Karpas-422 (cell line): ENCODE results near the gene WTAP. TPM values are rescaled to one million over a fixed set of nuclear protein-coding genes. Genes with fewer than 3 reads are reported as not detected.
"Not testable (repeated sequence)": the region's sequence is repeated elsewhere in the genome, so short reads cannot be mapped to it uniquely, and the experiment has no call there.

Experiments
- DNase-seq: peaks from one replicate; pipeline ENCODE4 v3.0.0-alpha.2; 2015
- H2AFZ ChIP-seq: fragments of 200-600 bp; sonication (generic); 2 replicates; pipeline ENCODE4 v1.6.1; 2014; ENCODE audit warnings: antibody characterized with exemption, low read length, mixed read lengths
- H3K27ac ChIP-seq: fragments of 200-600 bp; sonication (generic); 2 replicates; pipeline ENCODE4 v1.5.1; 2014; ENCODE audit warnings: mild to moderate bottlenecking, low read length, moderate library complexity
- H3K27me3 ChIP-seq: fragments of 200-600 bp; sonication (generic); 2 replicates; pipeline ENCODE4 v1.6.1; 2014; ENCODE audit warnings: low read length, mixed read lengths
- H3K36me3 ChIP-seq: fragments of 200-600 bp; sonication (generic); 2 replicates; pipeline ENCODE4 v1.6.1; 2014; ENCODE audit warnings: low read length, mixed read lengths; ENCODE audit not compliant: insufficient read depth
- H3K4me1 ChIP-seq: fragments of 200-600 bp; sonication (generic); 2 replicates; pipeline ENCODE4 v1.6.1; 2014; ENCODE audit warnings: mild to moderate bottlenecking, low read length, mixed read lengths
- H3K4me2 ChIP-seq: fragments of 200-600 bp; sonication (generic); 2 replicates; pipeline ENCODE4 v1.6.1; 2014; ENCODE audit warnings: low read length, low read depth, mild to moderate bottlenecking; ENCODE audit not compliant: poor library complexity, severe bottlenecking
- H3K4me3 ChIP-seq: fragments of 200-600 bp; sonication (generic); 2 replicates; pipeline ENCODE4 v1.5.1; 2014; ENCODE audit warnings: mild to moderate bottlenecking, antibody characterized with exemption, low read length, mixed read lengths
- H3K79me2 ChIP-seq: fragments of 200-600 bp; sonication (generic); 2 replicates; pipeline ENCODE4 v1.6.1; 2014; ENCODE audit warnings: mild to moderate bottlenecking, low read length, mixed read lengths
- H3K9ac ChIP-seq: fragments of 200-600 bp; sonication (generic); 2 replicates; pipeline ENCODE4 v1.6.0; 2014; ENCODE audit warnings: low read length
- H3K9me2 ChIP-seq: fragments of 200-600 bp; sonication (generic), shearing (Covaris generic); replicated peaks from 2 replicates; pipeline ENCODE4 v1.6.0; 2014; ENCODE audit warnings: mild to moderate bottlenecking, low read length, moderate library complexity; ENCODE audit not compliant: insufficient read depth
- H3K9me3 ChIP-seq: fragments of 300-700, 200-600 bp; sonication (generic); 2 replicates; pipeline ENCODE4 v1.6.1; 2014; ENCODE audit warnings: low read length, mixed read lengths
- H4K20me1 ChIP-seq: fragments of 200-600 bp; sonication (generic); 2 replicates; pipeline ENCODE4 v1.6.1; 2014; ENCODE audit warnings: mild to moderate bottlenecking, antibody characterized with exemption, low read length, low read depth; ENCODE audit not compliant: insufficient read depth
- total RNA-seq: library from RNA; depleted of rRNA; stranded (reverse); fragments of >200 nt; shearing (Covaris generic); gene quantifications from 2 replicates; pipeline ENCODE4 v1.2.3, GENCODE V29; 2014; ENCODE audit warnings: low replicate concordance

The WTAP gene
- total RNA-seq, 1 experiment from 2014 or later = 87.6 TPM

DNA sequence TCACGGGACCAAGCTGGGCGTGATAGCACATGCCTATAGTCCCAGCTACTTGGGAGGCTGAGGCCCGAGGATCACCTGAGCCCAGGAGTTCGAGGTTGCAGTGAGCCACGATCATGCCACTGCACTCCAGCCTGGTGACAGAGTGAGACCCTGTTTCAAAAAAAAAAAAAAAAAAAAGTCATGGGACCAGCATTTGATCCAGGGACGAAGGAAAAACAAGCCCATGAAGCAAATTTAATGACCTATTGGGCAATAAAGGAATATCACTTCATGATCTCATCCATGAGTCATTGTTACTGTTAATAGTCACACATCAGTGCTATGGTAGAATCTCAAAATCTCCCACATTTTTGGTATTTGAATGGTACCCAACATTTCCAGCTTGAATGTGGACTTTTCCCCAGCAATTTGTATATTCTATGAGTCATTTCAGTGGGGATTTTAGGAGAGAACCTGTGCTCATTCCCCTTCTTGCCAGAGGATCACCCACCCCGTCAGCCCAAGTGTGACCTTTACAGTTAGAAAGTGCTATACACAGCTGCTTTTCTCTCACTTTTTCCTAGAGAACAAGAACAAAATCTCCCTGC, 25.8 kb upstream of the WTAP start:
- Histone ChIP-seq H3K9me2 (no peaks in the 10 kb centered on the region), H2AFZ (no peak overlapping the region), H3K27me3 (no peaks in the 10 kb centered on the region), H3K27ac (peak overlapping the region; percentile 57), H3K4me3 (0 out of 2 replicates have a peak overlapping the region, but pooled peaks have one; percentile 5), H3K9ac (peak overlapping the region; percentile 32), H3K4me1 (peaks cover 32% of the 10 kb centered on the region), H3K9me3 (no peaks in the 10 kb centered on the region), H3K36me3 (no peaks in the 10 kb centered on the region), H3K4me2 (peak overlapping the region; percentile 43), H4K20me1 (0 out of 2 replicates have a peak, but pooled peaks cover 2% of the 10 kb centered on the region), H3K79me2 (peaks cover 12% of the 10 kb centered on the region)
- peak; percentile 40 for DNase-seq

DNA sequence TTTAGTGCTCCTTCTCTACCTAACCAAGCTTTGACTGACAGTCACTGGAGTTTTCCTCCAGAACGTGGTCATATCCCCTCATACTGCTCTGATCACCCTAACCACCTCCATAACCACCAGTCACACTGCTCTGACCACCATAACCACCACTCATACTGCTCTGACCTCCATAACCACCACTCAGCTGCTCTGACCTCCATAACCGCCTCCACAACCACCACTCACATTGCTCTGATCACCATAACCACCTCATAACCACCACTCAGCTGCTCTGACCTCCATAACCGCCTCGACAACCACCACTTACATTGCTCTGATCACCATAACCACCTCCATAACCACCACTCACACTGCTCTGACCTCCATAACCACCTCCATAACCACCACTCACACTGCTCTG, 16.7 kb upstream of the WTAP start:
- peak; percentile 32 for DNase-seq
- not testable (repeated sequence) for H3K4me1 ChIP-seq, H3K27me3 ChIP-seq, H4K20me1 ChIP-seq, H3K9ac ChIP-seq, H3K9me2 ChIP-seq, H3K4me2 ChIP-seq, H3K9me3 ChIP-seq, H3K36me3 ChIP-seq, H3K27ac ChIP-seq, H2AFZ ChIP-seq, H3K79me2 ChIP-seq, H3K4me3 ChIP-seq

DNA sequence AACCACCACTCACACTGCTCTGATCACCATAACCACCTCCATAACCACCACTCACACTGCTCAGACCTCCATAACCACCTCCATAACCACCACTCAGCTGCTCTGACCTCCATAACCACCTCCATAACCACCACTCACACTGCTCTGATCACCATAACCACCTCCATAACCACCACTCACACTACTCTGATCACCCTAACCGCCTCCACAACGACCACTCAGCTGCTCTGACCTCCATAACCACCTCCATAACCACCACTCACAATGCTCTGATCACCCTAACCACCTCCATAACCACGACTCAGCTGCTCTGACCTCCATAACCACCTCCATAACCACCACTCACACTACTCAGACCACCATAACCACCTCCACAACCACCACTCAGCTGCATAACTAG, 14.9 kb upstream of the WTAP start:
- H3K79me2 ChIP-seq, H3K9me3 ChIP-seq, H4K20me1 ChIP-seq, H3K9me2 ChIP-seq, H2AFZ ChIP-seq, H3K4me3 ChIP-seq, DNase-seq, H3K27me3 ChIP-seq, H3K36me3 ChIP-seq, H3K27ac ChIP-seq, H3K4me1 ChIP-seq, H3K9ac ChIP-seq, H3K4me2 ChIP-seq: not testable (repeated sequence)

DNA sequence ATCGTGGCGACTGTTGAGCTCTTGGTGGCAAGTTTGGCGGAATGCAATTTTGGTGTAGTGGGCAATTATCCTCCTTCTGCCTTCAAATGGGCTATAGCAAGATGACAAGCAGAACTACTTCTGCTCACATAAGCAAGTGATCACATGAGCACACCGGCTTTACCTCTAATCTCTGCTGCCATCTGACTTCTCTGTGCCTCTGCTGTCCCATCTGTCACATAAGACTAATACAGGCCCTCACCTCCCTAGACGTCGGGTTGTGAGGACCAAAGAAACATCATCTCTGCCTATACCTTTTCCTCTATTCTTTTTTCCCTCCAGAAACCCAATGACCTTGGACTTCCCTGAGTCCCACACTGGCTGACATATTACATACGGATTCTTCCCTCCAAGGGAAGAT, 13.3 kb upstream of the WTAP start:
- H3K4me1 ChIP-seq = no peaks in the 10 kb centered on the region
- no peaks in the 10 kb centered on the region for H4K20me1 ChIP-seq
- DNase-seq = no peak
- no peak overlapping the region for H3K9ac ChIP-seq
- H3K4me3 ChIP-seq = no peak overlapping the region
- no peaks in the 10 kb centered on the region for H3K9me2 ChIP-seq
- H3K27me3 ChIP-seq = no peaks in the 10 kb centered on the region
- peaks cover 2% of the 10 kb centered on the region; the same call in 1 of the 2 replicates for H3K79me2 ChIP-seq
- no peak overlapping the region for H3K4me2 ChIP-seq
- H3K9me3 ChIP-seq = no peaks in the 10 kb centered on the region
- H2AFZ ChIP-seq = no peak overlapping the region
- H3K36me3 ChIP-seq = 0 out of 2 replicates have a peak, but pooled peaks cover 2% of the 10 kb centered on the region
- no peak overlapping the region for H3K27ac ChIP-seq

DNA sequence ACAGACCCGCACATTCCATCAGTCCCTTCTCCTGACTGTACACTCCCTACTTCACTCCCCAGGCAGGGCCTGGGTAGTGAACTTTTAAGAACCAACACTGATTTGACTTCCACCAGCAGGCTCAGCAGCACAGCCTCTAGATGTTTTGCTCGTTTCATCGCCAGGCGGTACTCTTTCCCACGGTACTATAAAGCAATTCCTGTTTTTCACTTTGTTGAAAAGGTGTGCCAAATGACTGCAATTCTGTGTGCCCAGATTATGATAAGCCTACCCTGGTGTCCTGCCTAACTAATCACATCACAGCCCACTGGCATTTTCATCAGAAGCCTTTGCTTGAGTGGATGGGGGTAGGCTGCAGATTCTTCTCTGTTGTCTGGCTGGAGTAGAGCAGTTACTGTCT, 12.9 kb upstream of the WTAP start:
- Histone ChIP-seq H3K27ac (no peak overlapping the region), H4K20me1 (no peaks in the 10 kb centered on the region), H3K79me2 (peaks cover 2% of the 10 kb centered on the region; the same call in 1 of the 2 replicates), H3K9me2 (no peaks in the 10 kb centered on the region), H3K9ac (no peak overlapping the region), H3K4me2 (no peak overlapping the region), H3K4me3 (no peak overlapping the region), H3K9me3 (no peaks in the 10 kb centered on the region), H3K4me1 (no peaks in the 10 kb centered on the region), H2AFZ (no peak overlapping the region), H3K27me3 (no peaks in the 10 kb centered on the region), H3K36me3 (0 out of 2 replicates have a peak, but pooled peaks cover 2% of the 10 kb centered on the region)
- no peak for DNase-seq

DNA sequence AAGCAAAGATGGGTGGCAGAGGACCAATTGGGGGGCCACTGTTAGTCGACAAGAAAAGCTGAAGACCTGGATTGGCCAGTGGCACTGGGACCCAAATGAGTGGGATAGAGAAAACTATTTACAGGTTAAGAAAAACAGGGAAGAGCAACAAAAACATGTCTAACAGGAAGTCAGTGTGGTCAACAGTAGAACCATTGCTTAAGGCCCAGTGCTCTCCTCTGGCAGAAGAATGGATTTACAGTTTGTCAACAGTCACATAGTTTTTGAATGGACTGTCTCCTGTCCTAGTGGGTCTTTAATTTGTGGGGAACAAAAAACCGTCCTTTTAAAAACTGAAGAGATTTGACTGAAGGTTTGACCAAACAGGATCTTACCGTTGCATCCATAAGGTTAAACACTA, 12.1 kb upstream of the WTAP start:
- Histone ChIP-seq H3K36me3 (0 out of 2 replicates have a peak, but pooled peaks cover 2% of the 10 kb centered on the region), H3K27me3 (no peaks in the 10 kb centered on the region), H3K9ac (no peak overlapping the region), H3K4me1 (no peaks in the 10 kb centered on the region), H4K20me1 (no peaks in the 10 kb centered on the region), H2AFZ (no peak overlapping the region), H3K9me3 (no peaks in the 10 kb centered on the region), H3K4me3 (no peak overlapping the region), H3K27ac (no peak overlapping the region), H3K4me2 (no peak overlapping the region), H3K79me2 (peaks cover 2% of the 10 kb centered on the region; the same call in 1 of the 2 replicates), H3K9me2 (no peaks in the 10 kb centered on the region)
- DNase-seq = no peak

DNA sequence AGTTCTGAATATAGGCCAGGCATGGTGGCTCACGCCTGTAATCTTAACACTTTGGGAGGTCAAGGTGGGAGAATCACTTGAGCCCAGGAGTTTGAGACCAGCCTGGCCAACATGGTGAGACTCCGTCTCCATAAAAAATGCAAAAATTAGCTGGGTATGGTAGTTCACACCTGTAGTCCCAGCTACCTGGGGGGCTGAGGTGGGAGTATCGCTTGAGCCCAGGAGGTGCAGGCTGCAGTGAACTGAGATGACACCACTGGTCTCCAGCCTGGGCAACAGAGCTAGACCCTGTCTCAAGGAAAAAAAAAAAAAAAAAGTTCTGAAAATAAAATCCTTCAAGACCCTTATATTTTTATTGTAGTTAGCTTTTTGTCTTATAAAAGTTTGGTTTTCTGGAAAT, 11.7 kb upstream of the WTAP start:
- Histone ChIP-seq H2AFZ (no peak overlapping the region), H3K36me3 (0 out of 2 replicates have a peak, but pooled peaks cover 2% of the 10 kb centered on the region), H3K4me1 (no peaks in the 10 kb centered on the region), H3K27me3 (no peaks in the 10 kb centered on the region), H3K4me2 (no peak overlapping the region), H3K27ac (no peak overlapping the region), H3K79me2 (peaks cover 6% of the 10 kb centered on the region; the same call in 1 of the 2 replicates), H3K4me3 (no peak overlapping the region), H3K9me2 (no peaks in the 10 kb centered on the region), H4K20me1 (0 out of 2 replicates have a peak, but pooled peaks cover 3% of the 10 kb centered on the region), H3K9me3 (no peaks in the 10 kb centered on the region), H3K9ac (no peak overlapping the region)
- DNase-seq = no peak

DNA sequence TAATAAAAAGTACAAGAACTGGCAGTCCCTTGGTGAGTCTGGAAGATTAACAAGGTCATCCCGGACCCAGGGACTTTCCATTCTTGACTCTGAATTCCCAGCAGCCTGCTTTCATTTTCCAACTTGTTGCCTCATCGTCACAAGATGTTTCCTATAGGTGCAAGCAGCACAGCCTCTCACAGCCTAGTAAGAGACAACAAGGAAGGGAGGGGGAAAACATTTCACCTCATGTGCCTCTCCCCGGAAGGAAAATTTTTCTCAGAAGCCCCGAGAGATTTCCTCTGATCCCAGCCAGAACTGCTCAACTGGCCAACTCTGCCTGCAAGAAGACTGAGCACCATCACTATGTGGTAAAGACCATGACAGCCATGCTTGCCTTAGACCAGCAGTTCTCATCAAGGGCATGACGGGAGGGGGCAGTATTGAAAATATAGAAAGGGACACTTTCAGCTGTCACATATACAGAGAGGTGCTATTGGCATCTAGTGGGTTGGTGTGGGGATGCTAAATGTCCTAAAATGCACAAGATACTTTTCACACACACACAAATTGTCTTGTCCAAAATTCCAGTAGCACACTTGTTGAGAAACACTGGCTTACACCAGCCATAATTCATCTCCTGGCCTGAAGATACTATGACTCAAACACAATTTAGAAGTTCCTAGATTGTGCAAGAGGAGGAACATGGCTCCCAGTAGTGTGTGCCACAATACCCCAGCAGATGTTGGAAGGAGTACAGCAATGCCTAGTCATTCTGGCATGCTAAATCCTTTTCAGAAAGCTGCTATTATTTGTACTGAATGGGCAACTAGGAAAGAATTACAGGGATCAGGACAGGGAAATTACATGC, 10.8 kb upstream of the WTAP start:
- Histone ChIP-seq H3K79me2 (peaks cover 6% of the 10 kb centered on the region; the same call in 1 of the 2 replicates), H3K9me2 (no peaks in the 10 kb centered on the region), H4K20me1 (0 out of 2 replicates have a peak, but pooled peaks cover 3% of the 10 kb centered on the region), H3K4me1 (no peaks in the 10 kb centered on the region), H3K27ac (no peak overlapping the region), H3K4me3 (no peak overlapping the region), H3K4me2 (no peak overlapping the region), H3K27me3 (no peaks in the 10 kb centered on the region), H3K9me3 (no peaks in the 10 kb centered on the region), H3K9ac (no peak overlapping the region), H2AFZ (no peak overlapping the region), H3K36me3 (0 out of 2 replicates have a peak, but pooled peaks cover 2% of the 10 kb centered on the region)
- DNase-seq = no peak
